ENCODE measurements around the gene AP4E1.

AP4E1 gene

GRCh38 chr15:51016615-51017014 lies 108.1 kb downstream of the AP4E1 start:
- Histone ChIP-seq H3K36me3 (replicated peaks; ENCODE audit: low read depth, low read length) (no peaks in the 10 kb centered on the region), H3K79me2 (ENCODE audit: low read length) (no peaks in the 10 kb centered on the region), H3K4me2 (ENCODE audit: low read length) (no peak overlapping the region), H4K20me1 (ENCODE audit: insufficient read depth, low read length) (no peaks in the 10 kb centered on the region), H3K27me3 (ENCODE audit: low read depth, low read length) (no peaks in the 10 kb centered on the region), H2AFZ (ENCODE audit: low read depth, low read length) (no peak overlapping the region), H3K4me3 (ENCODE audit: low read length) (no peak overlapping the region), H3K4me1 (ENCODE audit: low read length) (no peaks in the 10 kb centered on the region), H3K9me3 (ENCODE audit: insufficient read depth, low read length) (no peaks in the 10 kb centered on the region), H3K27ac (ENCODE audit: low read length) (no peak overlapping the region), H3K9ac (ENCODE audit: low read length) (no peak overlapping the region)
- no peak for TF ChIP-seq CTCF (IDR thresholded peaks at IDR 0.05; ENCODE audit: low read depth, low read length)
- no peak for TF ChIP-seq EZH2phosphoT487 (IDR thresholded peaks at IDR 0.05; ENCODE audit: low read depth)

- no peak overlapping the region for H3K27ac ChIP-seq (ENCODE audit: low read length)
- no peak overlapping the region for H3K9ac ChIP-seq (ENCODE audit: low read length)
Measured at GRCh38 chr15:51022206-51022605, 113.7 kb downstream of the AP4E1 start.

GRCh38 chr15:51023499-51023898 lies 115.0 kb downstream of the AP4E1 start:
- H3K79me2 ChIP-seq (ENCODE audit: low read length), result no peaks in the 10 kb centered on the region
- H3K4me1 ChIP-seq (ENCODE audit: low read length), result 0 out of 2 replicates have a peak, but pooled peaks cover 3% of the 10 kb centered on the region
- H3K4me3 ChIP-seq (ENCODE audit: low read length), result no peak overlapping the region
- no peak for TF ChIP-seq CTCF (IDR thresholded peaks at IDR 0.05; ENCODE audit: low read depth, low read length)
- no peak for TF ChIP-seq EZH2phosphoT487 (IDR thresholded peaks at IDR 0.05; ENCODE audit: low read depth)
- no peaks in the 10 kb centered on the region for H3K9me3 ChIP-seq (ENCODE audit: insufficient read depth, low read length)
- no peaks in the 10 kb centered on the region for H3K27me3 ChIP-seq (ENCODE audit: low read depth, low read length)
- H3K36me3 ChIP-seq (replicated peaks; ENCODE audit: low read depth, low read length), result no peaks in the 10 kb centered on the region
- no peak overlapping the region for H2AFZ ChIP-seq (ENCODE audit: low read depth, low read length)
- no peak overlapping the region for H3K9ac ChIP-seq (ENCODE audit: low read length)
- no peaks in the 10 kb centered on the region for H4K20me1 ChIP-seq (ENCODE audit: insufficient read depth, low read length)
- H3K4me2 ChIP-seq (ENCODE audit: low read length), result no peak overlapping the region
- H3K27ac ChIP-seq (ENCODE audit: low read length), result no peak overlapping the region

More at GRCh38 chr15:51022206-51022605, 113.7 kb downstream of the AP4E1 start:
- Histone ChIP-seq H3K36me3 (replicated peaks; ENCODE audit: low read depth, low read length) (no peaks in the 10 kb centered on the region), H3K27me3 (ENCODE audit: low read depth, low read length) (no peaks in the 10 kb centered on the region), H3K4me3 (ENCODE audit: low read length) (no peak overlapping the region), H4K20me1 (ENCODE audit: insufficient read depth, low read length) (no peaks in the 10 kb centered on the region), H3K4me2 (ENCODE audit: low read length) (no peak overlapping the region), H3K9me3 (ENCODE audit: insufficient read depth, low read length) (no peaks in the 10 kb centered on the region), H3K79me2 (ENCODE audit: low read length) (no peaks in the 10 kb centered on the region), H2AFZ (ENCODE audit: low read depth, low read length) (no peak overlapping the region), H3K4me1 (ENCODE audit: low read length) (0 out of 2 replicates have a peak, but pooled peaks cover 3% of the 10 kb centered on the region)
- TF ChIP-seq EZH2phosphoT487 (IDR thresholded peaks at IDR 0.05; ENCODE audit: low read depth) (no peak), CTCF (IDR thresholded peaks at IDR 0.05; ENCODE audit: low read depth, low read length) (no peak)

- Histone ChIP-seq H3K36me3 (replicated peaks; ENCODE audit: low read depth, low read length) (no peaks in the 10 kb centered on the region), H3K9ac (ENCODE audit: low read length) (no peak overlapping the region), H3K4me1 (ENCODE audit: low read length) (0 out of 2 replicates have a peak, but pooled peaks cover 3% of the 10 kb centered on the region), H3K4me3 (ENCODE audit: low read length) (no peak overlapping the region), H3K79me2 (ENCODE audit: low read length) (no peaks in the 10 kb centered on the region), H3K27ac (ENCODE audit: low read length) (no peak overlapping the region), H4K20me1 (ENCODE audit: insufficient read depth, low read length) (no peaks in the 10 kb centered on the region), H3K4me2 (ENCODE audit: low read length) (no peak overlapping the region), H2AFZ (ENCODE audit: low read depth, low read length) (no peak overlapping the region), H3K9me3 (ENCODE audit: insufficient read depth, low read length) (no peaks in the 10 kb centered on the region), H3K27me3 (ENCODE audit: low read depth, low read length) (no peaks in the 10 kb centered on the region)
- no peak for TF ChIP-seq EZH2phosphoT487 (IDR thresholded peaks at IDR 0.05; ENCODE audit: low read depth)
- no peak for TF ChIP-seq CTCF (IDR thresholded peaks at IDR 0.05; ENCODE audit: low read depth, low read length)
Measured at GRCh38 chr15:51024735-51025453, 116.4 kb downstream of the AP4E1 start.

Data from OCI-LY3 (cell line).